ENCODE data around the gene OSCP1.

OSCP1 gene

GRCh38 chr1:36443297-36443696 lies 7.0 kb downstream of the OSCP1 start:
- no peak for DNase-seq

- no peak for DNase-seq
These were observed 7.9 kb downstream of the OSCP1 start for GRCh38 chr1:36442337-36442736.

DNA sequence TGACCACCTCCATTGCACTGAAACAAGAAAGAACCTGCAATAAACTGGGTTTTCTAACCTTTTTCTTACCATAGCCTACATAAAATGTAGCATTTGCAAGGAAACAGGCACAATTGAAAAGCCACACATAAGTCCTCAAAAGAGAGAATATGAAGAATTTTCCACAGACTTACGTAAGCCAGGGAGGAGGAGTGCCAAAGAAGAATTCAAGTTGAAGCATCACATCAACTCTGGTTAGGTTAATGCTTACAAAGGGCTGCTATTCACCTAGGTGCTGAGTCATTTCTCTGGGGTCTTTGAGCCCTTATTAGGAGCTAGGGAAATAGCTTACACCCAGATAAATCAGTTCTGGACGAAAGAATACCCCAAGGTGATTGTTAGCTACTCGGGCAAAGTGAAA lies 9.6 kb downstream of the OSCP1 start:
- DNase-seq: no peak

DNA sequence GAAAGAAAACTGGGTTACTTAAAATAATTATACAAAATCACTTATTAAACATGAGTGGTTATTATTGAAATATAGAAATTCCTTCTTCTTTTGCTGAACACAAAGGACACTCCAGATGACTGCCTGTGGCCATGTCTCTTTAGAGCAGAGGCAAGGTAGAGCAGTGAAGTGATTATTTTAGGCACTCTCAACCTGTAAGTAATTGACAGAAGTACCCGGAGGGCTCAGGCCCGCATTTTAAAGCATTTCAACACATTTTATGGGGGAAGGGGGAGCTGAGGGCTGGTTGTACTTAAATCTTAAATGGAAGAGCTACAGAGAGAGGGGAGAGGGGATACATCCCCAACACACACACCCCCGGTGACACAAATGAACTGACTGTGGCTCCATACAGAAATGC lies 10.2 kb downstream of the OSCP1 start:
- no peak for DNase-seq

DNA sequence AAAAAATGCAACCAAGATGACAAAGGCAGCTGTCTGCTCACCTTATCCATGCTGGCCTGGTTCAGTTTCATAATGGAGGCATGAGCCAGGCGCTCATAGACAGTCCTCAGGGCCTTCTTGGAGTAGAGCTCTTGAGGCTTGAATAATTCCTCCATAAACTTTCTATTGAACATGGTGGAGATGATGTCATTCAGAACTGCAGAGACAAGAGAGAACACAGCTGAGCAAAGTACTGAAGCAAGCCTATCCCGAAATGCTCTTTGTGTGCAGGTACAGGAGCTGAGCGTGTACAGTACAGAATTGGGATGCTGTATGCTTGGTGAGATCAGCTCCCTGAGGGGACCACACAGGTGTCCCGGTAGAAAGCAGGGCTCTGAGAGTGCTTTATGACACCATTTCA lies 11.5 kb downstream of the OSCP1 start:
- DNase-seq: no peak

DNA sequence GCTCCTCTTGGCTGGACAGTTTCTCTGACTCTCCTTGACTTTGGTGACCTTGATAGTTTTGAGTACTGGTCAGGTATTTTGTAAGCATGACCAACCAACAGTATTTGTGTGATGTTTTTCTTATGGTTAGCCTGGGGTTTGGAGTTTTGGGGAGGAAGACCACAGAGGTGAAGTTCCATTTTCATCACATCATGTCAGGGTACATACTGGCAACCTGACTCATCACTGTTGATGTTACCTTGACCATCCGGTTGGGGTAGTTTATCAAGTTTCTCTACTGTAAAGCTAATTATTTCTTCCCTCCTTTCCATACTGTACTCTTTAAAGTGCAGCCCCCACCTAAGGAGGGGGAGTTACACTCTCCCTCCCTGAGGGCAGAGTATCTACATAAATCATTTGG lies 13.4 kb downstream of the OSCP1 start:
- no peak for DNase-seq

DNA sequence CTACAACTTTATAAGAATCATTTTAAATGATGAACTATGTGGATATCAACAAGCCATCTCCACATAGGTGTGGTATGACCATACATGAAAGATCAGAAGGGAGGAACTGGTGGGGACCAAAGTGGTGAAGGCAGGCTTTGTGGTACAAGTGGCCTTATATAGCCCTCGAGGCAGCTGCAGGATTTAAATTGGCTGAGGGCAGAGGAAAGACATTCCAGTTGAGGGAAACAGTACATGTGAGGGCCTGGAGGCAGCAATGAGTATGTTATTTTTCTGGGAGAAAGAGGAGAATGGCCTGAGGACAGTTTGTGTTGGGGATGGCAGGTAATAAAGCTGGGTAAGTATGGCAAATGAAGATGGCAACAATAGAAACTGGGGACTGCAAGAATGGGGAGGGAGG lies 17.1 kb downstream of the OSCP1 start:
- DNase-seq: no peak

- no peak for DNase-seq
These were observed 17.6 kb downstream of the OSCP1 start for GRCh38 chr1:36432616-36433015.

GRCh38 chr1:36425791-36426190 lies 24.5 kb downstream of the OSCP1 start:
- DNase-seq: no peak

DNA sequence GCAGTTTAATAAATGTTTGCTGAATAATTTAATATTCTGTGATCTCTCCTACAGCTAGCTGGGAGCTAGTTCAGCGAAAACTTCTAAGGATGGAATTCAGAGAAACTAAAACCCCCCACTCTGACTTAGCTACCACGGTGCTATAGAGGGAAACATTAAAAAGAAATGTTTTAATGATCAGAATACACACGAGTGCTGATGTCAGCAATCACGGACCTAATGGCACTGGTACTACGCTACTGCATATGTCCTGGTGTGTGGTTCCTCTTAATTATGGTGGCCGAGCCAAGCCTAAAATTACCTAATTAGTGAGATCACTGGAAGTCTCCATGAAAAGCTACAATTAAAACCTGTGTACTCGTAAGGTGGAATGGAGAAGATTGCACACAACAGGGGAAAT lies 28.6 kb downstream of the OSCP1 start:
- no peak for DNase-seq

DNA sequence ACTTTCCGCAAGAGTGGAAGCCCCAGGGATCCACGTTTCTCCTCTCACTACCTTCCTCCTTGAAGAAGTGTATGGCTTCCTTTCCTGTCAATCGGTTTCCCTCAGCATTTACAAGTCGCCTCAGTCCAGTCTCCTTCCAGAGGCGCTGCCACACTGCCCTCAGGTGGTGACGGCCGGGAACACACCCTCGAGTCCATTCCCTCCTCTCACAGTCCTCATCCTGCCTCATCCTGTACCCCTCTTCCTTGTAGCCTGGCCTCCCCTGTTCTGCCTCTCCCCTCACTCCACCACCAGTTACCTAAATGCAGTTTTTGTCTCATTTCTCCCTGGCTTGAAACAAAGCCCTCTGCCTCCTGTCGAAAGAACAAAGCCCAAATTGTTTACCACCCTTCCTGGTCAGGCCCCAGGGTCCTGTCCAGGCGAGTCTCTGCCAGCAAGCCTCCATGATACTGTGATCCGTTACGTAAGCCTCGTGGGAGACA lies 29.4 kb downstream of the OSCP1 start:
- DNase-seq: peak; percentile 77

- no peak for DNase-seq
These were observed 29.8 kb downstream of the OSCP1 start for GRCh38 chr1:36420409-36420808.

GRCh38 chr1:36419569-36419968 lies 30.7 kb downstream of the OSCP1 start:
- no peak for DNase-seq

DNA sequence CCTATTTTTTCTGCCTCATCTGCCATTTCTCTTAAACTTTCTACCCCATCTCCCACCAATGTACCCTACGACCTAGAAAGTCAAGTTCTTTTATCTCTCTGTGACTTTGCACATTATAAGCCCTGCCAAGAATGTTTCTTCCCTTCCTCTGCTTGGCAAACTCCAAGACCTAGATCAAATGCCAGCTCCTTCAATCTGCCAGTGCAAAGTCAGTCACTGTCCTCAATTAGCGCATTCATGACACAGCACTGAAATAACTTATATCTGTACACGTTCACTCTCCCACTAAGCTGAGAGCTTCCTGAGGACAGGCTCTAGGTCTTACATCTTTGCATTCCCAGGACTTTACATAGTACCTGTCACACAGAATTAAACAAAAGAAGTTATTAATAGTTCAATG lies 31.1 kb downstream of the OSCP1 start:
- no peak for DNase-seq

- no peak for DNase-seq
These were observed 32.3 kb downstream of the OSCP1 start for GRCh38 chr1:36417931-36418330.

DNA sequence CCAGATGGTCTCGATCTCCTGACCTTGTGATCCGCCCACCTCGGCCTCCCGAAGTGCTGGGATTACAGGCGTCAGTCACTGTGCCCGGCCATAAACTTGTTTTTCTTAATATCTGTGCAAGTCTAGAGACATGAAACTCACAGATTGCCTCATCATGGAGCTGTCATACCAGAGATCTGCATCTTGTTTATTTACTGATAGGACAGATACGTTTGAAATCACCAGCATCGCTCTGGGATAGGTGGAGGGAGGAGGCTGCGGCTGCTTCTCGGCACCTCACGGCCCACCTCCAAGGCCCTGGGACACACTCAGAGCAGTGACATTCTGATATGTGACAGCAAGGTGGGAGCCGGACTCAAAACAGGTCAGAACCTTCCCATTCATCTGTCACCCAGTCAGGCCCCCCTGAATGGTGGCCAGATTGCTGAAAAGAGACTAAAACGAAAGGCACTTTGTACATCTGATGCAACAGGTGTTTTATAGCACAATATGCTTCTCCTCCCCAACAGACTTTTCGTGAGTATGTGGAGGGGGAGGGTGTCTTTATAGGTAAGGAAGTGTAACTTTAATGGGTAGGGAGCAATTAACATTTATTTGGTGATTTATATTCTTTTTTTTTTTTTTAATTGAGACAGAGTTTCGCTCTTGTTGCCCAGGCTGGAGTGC lies 34.5 kb downstream of the OSCP1 start:
- DNase-seq: no peak

DNA sequence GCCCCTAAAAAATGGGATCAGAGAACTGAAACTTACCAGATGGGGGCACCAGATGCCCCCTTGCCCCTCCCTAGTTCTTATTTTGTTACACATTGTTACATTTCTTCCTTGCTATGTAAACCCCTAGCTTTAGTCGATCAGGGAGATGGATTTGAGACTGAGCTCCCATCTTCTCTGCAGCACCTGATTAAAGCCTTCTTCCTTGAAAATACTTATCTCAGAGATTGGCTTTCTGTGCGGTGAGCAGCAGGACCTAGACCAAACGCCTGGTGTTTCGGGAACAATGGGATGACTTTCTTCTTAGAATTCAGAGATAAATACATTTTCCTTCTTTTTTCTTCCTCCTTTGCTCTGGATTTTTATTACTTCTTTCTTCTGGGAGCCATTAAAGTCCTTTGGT lies 35.9 kb downstream of the OSCP1 start:
- no peak for DNase-seq

DNA sequence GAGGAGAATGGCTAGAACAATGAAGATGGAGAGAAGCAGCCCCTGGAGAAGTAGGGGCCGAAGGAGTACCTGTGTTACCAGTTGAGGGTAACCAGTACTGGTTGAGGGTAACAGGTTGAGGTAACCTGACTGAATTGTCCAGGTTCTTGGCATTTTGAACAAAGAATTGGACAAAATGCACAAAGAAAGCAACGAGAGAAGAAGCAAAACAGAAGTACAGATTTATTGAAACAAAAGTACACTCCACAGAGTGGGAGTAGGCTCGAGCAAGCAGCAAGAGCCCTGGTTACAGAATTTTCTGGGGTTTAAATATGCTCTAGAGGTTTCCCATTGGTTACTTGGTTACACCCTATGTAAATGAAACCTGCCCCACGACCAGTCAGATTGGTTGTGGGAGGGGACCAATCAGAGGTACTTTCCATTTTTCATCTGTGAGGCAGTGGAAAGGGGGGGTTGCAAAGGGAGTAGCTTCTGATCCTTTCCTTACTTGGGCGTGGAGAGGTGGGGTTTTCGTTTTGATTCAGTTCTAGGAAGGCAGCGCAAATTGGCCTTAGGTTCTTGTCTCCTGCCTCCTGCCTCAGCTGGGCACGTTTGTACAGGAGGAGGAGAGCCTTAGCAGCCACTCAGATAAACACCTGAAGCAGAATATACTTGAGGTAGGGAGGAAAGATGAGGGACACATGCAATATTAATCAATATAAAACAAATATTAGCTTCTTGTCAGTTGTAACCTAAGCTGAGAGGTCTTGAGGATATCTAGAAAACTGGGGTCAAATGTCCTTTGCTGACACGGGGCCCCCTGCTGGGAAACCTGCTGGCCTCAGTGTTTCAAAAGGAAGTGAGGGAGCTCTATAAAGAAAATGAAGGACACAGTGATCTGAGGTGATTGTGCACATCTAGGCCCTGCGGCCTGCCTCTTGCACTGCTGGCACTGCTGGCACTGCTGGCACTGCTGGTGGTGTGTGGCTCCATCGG lies 38.3 kb downstream of the OSCP1 start:
- no peak for DNase-seq

GRCh38 chr1:36408479-36408878 lies 41.8 kb downstream of the OSCP1 start:
- DNase-seq: no peak

GRCh38 chr1:36406440-36406839 lies 43.8 kb downstream of the OSCP1 start:
- DNase-seq: no peak

- DNase-seq: no peak
These were observed 47.8 kb downstream of the OSCP1 start for GRCh38 chr1:36402504-36402890.

GRCh38 chr1:36401602-36402503 lies 48.4 kb downstream of the OSCP1 start:
- DNase-seq: no peak

Measured in DMS79 treated with DMSO at 0.1 percent for 48 hours (cell line).